Stimulated activated CD4-positive, alpha-beta T cell treated with anti-CD3 and anti-CD28 coated beads, Interleukin-4, amount 100 ng/mL, for 4 hours (primary cell): ENCODE results near the gene RAB30.

ENCODE experiments used
- DNase-seq, 2 experiments: peaks; one replicate each; pipeline ENCODE4 v3.0.0-alpha.2; 2020

RAB30 gene

GRCh38 chr11:82936261-82936660 lies 135.4 kb downstream of the RAB30 start:
- no peak for DNase-seq

- DNase-seq: no peak
Observed at GRCh38 chr11:82932564-82932963, 139.1 kb downstream of the RAB30 start.

- DNase-seq: no peak
Observed at GRCh38 chr11:82930734-82931133, 141.0 kb downstream of the RAB30 start.

GRCh38 chr11:82930229-82930628 lies 141.5 kb downstream of the RAB30 start:
- no peak for DNase-seq

- DNase-seq: no peak
Observed at GRCh38 chr11:82929121-82929520, 142.6 kb downstream of the RAB30 start.

- DNase-seq: no peak
Observed at GRCh38 chr11:82927264-82927880, 144.3 kb downstream of the RAB30 start.

- no peak for DNase-seq
Observed at GRCh38 chr11:82924522-82925224, 147.0 kb downstream of the RAB30 start.
